Measurements from ENCODE around the gene SKA3. TPM values are rescaled to one million over a fixed set of nuclear protein-coding genes. Genes with fewer than 3 reads are reported as not detected.

SKA3 gene
- total and polyA plus RNA-seq, 2 donors from 2014 or later: 0.47 to 1.9 TPM

- Histone ChIP-seq H3K4me3 (ENCODE audit: low read length in 3 of 3) (no peak overlapping the region), H3K9ac (ENCODE audit: low read length in 3 of 3) (no peak overlapping the region), H3K9me3 (ENCODE audit: control insufficient read depth in 2 of 3, insufficient read depth in 1 of 3, low read length in 3 of 3) (no peaks in the 10 kb centered on the region), H3K4me1 (ENCODE audit: control insufficient read depth in 2 of 3, insufficient read depth in 2 of 3, low read depth in 1 of 3, low read length in 3 of 3) (no peaks in the 10 kb centered on the region), H3K27me3 (ENCODE audit: control insufficient read depth, insufficient read depth, low read length) (no peaks in the 10 kb centered on the region), H3K36me3 (ENCODE audit: control insufficient read depth in 2 of 3, insufficient read depth in 3 of 3, low read length in 3 of 3) (no peaks in the 10 kb centered on the region), H3K27ac (ENCODE audit: low read depth in 2 of 2, low read length in 2 of 2) (no peak overlapping the region)
- no peak for TF ChIP-seq CTCF (IDR thresholded peaks at IDR 0.05; ENCODE audit: borderline replicate concordance, extremely low read depth, insufficient read depth)
- FAIRE-seq: no peak
- intact Hi-C loops (cut with DNase I): no loop called here
- no peak for DNase-seq
Measured at GRCh38 chr13:21164631-21165030, 11.7 kb downstream of the SKA3 start.

DNA sequence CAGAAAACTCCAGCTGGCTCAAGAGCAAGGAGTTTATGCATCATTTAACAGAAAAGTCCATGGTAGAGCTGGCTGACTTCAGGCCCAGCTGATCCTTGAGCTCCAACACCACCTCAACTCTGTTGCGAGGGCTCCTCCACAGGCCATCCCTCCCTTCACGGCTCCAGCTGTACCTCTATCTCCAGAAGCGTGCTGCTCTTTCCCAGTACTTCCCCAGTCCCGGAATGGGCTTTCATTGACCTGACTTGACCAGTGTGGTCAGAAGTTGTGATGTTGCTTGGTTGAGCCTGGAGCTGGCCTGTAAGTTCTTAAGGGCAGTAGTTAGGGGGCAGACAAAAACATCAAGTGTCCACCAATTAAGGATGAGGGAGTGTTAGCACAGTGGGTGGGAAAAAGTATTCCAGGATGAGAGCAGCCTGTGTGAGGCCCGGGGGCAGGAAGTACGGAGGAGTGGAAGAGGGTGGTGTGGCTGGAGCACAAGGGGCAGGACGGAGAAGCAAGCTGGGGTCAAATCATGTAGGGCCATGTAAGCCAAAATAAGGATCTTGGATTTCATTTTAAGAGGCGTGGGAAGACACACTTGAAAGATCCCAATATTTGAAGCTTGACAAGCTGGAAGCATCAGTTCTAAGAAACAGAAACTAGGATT lies 24.0 kb downstream of the SKA3 start:
- no peak for FAIRE-seq
- Histone ChIP-seq H3K4me3 (ENCODE audit: low read length in 3 of 3) (peak overlapping the region in 2 of 3 donors; percentile 10 to 14), H3K9me3 (ENCODE audit: control insufficient read depth in 2 of 3, insufficient read depth in 1 of 3, low read length in 3 of 3) (no peaks in the 10 kb centered on the region), H3K27ac (ENCODE audit: low read depth in 2 of 2, low read length in 2 of 2) (no peak overlapping the region), H3K9ac (ENCODE audit: low read length in 3 of 3) (no peak overlapping the region), H3K27me3 (ENCODE audit: control insufficient read depth, insufficient read depth, low read length) (no peaks in the 10 kb centered on the region), H3K4me1 (ENCODE audit: control insufficient read depth in 2 of 3, insufficient read depth in 2 of 3, low read depth in 1 of 3, low read length in 3 of 3) (peaks cover 0 to 4% (median 0%) of the 10 kb centered on the region in 3 donors), H3K36me3 (ENCODE audit: control insufficient read depth in 2 of 3, insufficient read depth in 3 of 3, low read length in 3 of 3) (peaks cover 2 to 8% (median 7%) of the 10 kb centered on the region in 3 donors)
- no peak for DNase-seq
- intact Hi-C loops (cut with DNase I): no loop called here
- no peak for TF ChIP-seq CTCF (IDR thresholded peaks at IDR 0.05; ENCODE audit: borderline replicate concordance, extremely low read depth, insufficient read depth)

- no peak for FAIRE-seq
- Histone ChIP-seq H3K4me1 (ENCODE audit: control insufficient read depth in 2 of 3, insufficient read depth in 2 of 3, low read depth in 1 of 3, low read length in 3 of 3) (peaks cover 0 to 4% (median 0%) of the 10 kb centered on the region in 3 donors), H3K27ac (ENCODE audit: low read depth in 2 of 2, low read length in 2 of 2) (no peak overlapping the region), H3K27me3 (ENCODE audit: control insufficient read depth, insufficient read depth, low read length) (no peaks in the 10 kb centered on the region), H3K9ac (ENCODE audit: low read length in 3 of 3) (no peak overlapping the region), H3K9me3 (ENCODE audit: control insufficient read depth in 2 of 3, insufficient read depth in 1 of 3, low read length in 3 of 3) (no peaks in the 10 kb centered on the region), H3K4me3 (ENCODE audit: low read length in 3 of 3) (no peak overlapping the region), H3K36me3 (ENCODE audit: control insufficient read depth in 2 of 3, insufficient read depth in 3 of 3, low read length in 3 of 3) (peaks cover 2 to 13% (median 12%) of the 10 kb centered on the region in 3 donors)
- no peak for TF ChIP-seq CTCF (IDR thresholded peaks at IDR 0.05; ENCODE audit: borderline replicate concordance, extremely low read depth, insufficient read depth)
- intact Hi-C loops (cut with DNase I): no loop called here
- no peak for DNase-seq
Measured at GRCh38 chr13:21150013-21150412, 26.3 kb downstream of the SKA3 start.
